IPS-NIHi11 (cell line): ENCODE data around the gene TTBK2.
A peak's percentile ranks its signal among the peaks of the same experiment; 100 is the strongest.
"Not testable (repeated sequence)": the region's sequence is repeated elsewhere in the genome, so short reads cannot be mapped to it uniquely, and the experiment has no call there.

Experiments used
- DNase-seq: peaks from one replicate; pipeline ENCODE4 v3.0.0; 2012; ENCODE audit warnings: mixed read lengths, low spot score

TTBK2 gene

DNA sequence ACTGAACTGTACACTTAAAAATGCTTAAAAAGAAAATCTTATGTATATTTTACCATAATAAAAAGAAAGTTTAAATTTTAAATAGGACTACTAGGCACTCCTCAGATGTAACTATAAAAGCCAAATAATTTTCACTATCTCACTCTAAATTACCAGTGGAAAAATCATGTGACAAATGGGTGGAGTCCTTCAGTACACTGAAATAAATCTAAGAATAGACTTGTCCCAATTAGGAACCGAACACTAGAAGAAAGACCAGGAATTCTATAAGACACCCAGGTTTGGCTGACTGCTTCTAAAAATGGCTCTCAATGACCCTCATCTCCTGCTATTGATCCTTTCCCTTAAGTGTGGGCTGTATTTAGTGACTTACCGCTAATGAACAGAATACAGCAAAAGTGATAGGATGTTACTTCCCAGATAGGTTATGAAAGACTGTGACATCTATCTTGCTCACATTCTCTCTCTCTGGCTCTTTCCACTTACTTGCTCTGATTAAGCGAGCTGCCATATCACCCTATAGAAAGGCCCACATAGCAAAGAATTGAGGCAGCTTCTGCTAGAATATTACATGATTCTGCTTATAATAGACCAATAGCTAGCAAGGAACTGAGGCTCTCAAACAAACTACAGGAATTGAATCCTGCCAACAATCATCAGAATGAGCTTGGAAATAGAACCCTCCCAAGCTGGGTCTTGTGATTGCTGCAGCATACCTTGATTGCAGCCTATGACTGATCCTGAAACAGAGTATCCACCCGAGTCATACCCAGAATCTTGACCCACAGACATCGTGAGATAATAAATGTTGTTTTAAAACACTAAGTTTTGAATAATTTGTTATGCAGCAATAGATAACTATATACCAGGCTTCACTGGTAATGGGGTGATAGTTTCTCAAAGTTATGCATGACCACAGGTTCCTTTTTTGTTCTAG lies 16.9 kb downstream of the TTBK2 start:
- no peak for DNase-seq

DNA sequence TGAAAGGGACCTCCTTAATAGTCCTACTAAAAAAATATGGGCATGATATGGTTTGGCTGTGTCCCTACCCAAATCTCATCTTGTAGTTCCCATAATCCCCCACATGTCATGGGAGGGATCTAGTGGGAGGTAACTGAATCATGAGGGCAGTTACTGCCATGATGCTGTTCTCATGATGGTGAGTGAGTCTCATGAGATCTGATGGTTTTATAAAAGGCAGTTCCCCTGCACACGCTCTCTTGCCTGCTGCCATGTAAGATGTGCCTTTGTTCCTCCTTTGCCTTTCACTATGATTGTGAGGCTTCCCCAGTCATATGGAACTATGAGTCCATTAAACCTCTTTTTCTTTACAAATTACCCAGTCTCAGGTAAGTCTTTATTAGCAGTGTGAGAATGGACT lies 26.7 kb downstream of the TTBK2 start:
- DNase-seq = not testable (repeated sequence)

DNA sequence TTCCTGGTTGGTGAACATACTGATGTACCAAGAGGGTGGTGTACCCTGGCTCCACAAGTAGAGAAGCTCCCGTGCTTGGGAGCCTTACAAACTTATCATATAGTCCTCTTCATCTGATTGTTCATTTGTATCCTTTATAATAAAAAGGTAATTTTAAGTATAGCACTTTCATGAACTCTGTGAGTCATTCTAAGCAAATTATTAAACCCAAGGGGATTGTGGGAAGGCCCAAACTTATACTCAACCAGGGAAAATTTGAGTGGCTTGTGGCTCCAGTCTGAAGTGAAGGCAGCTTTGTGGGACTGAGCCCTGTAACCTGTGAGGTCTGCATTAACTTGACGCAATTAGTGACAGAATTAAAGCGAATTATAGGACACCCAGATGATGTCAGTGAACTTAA lies 29.0 kb downstream of the TTBK2 start:
- no peak for DNase-seq

DNA sequence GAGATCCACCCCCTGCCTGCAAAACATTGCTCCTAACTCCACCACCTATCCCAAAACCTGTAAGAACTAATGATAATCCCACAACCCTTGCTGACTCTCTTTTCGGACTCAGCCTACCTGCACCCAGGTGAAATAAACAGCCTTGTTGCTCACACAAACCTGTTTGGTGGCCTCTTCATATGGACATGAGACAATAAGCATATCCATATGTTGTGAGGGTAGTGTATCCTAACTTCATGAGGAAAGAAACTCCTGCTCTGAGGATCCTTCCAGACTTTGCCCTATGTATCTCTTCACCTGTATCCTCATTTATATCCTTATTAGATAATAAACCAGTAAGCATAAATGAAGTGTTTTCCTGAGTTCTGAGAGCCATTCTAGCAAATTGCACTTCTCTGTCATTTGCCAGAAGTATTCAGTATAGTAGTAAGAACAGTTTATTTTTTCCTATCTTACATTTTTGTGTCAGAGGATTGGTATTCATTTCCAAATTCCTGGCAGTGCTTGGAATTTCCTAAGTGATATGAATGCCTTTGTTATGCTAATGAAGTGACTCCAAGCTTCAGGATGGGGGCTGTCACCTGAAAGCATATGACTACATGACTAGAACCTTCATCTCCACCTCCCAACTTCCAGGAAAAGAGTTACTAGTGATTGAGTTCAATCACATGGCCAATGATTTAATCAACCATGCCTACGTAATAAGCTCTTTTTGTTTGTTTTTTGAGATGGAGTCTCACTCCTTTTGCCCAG lies 30.2 kb downstream of the TTBK2 start:
- DNase-seq = peak; percentile 37

DNA sequence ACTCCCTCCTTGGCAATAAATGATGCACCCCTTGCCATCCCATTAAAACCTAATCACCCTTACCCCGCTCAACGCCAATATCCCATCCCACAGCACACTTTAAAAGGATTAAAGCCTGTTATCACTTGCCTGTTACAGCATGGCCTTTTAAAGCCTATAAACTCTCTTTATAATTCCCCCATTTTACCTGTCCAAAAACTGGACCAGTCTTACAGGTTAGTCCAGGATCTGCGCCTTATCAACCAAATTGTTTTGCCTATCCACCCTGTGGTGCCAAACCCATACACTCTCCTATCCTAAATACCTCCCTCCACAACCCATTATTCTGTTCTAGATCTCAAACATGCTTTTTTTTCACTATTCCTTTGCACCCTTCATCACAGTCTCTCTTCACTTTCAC lies 33.2 kb downstream of the TTBK2 start:
- not testable (repeated sequence) for DNase-seq

DNA sequence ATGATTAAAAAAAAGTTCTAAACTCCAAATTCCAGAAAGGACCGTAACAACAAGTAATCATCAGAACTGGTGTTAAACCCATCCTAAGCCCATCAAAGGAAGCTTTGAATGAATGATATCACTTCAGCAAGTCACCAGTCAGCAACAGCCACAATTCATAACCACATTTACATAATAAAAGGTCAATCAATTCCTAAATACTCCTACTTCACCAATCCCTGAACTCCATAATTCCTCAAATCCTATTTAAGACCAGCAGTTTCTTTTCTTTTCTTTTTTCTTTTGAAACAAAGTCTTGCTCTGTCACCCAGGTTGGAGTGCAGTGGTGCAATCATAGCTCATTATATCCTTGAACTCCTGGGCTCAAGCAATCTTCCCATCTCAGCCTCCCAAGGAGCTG lies 40.5 kb downstream of the TTBK2 start:
- DNase-seq = no peak

DNA sequence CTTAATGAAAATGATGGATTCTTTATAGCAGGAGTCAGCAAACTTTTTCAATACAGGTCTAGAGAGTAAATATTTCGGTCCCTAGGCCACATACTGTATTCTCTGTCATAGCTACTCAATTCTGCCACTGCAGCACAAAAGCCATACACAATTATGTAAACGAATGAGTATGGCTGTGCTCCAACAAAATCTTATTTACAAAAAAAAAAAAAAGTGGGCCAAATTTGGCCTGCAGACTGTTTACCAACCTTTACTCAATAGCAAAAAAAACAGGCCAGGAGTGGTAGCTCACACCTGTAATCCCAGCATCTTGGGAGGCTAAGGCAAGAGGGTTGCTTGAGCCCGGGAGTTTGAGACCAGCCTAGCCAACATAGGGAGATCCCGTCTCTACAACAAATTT lies 41.1 kb downstream of the TTBK2 start:
- DNase-seq = no peak

DNA sequence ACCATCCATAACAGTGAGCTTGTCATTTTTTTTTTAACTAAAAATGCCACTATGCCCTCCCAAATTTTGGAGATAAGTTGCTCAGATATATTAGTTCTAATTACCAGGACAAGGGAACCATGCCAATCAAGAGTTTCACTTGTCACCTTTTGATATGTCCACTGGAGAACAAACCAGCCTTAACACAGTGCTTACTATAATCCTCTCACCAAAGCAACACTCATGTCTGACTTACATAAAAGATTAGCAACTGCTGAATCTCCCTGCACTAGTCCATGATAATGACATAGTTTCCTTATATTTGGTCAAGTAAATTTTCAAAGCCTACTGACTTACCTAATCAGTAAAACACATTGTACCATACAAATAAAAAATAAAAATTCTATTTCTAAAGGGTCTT lies 44.4 kb downstream of the TTBK2 start:
- DNase-seq = no peak

DNA sequence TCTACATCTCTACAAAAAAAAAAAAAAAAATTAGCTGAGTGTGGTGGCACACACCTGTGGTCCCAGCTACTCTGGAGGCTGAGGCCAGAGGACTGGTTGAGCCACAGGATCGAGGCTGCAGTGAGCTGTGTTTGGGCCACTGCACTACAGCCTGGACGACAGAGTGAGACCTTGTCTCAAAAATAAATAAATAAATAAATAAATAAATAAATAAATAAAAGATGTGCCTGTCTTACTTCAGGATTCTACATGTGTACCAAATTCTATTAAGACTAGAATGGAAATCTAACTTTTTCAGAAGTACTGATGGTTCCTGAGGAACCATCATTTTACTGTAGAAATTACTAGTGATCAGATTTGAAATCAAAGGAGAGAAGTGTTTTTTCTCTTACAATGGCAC lies 51.9 kb downstream of the TTBK2 start:
- no peak for DNase-seq

DNA sequence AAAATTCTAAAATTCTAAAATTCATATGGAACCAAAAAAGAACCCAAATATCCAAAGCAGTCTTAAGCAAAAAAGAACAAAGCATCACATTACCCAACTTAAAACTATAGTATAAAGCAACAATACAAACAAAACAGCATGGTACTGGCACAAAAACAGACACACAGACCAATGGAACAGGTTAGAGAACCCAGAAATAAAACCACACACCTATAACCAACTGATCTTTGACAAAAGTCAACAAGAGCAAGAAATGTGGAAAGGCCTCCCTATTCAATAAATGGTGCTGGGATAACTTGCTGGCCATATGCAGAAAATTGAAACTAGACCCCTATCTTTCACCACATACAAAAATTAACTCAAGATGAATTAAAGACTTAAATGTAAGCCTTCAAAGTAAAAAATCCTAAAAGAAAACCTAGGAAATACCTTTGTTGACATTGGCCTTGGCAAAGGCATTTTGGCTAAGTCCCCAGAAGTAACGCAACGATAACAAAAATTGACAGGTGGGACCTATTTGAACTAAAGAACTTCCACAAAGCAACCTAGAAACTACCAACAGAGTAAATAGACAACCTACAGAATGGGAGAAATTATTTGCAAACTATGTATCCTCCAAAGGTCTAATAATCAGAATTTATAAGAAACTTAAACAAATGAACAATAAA lies 56.9 kb downstream of the TTBK2 start:
- DNase-seq = no peak

DNA sequence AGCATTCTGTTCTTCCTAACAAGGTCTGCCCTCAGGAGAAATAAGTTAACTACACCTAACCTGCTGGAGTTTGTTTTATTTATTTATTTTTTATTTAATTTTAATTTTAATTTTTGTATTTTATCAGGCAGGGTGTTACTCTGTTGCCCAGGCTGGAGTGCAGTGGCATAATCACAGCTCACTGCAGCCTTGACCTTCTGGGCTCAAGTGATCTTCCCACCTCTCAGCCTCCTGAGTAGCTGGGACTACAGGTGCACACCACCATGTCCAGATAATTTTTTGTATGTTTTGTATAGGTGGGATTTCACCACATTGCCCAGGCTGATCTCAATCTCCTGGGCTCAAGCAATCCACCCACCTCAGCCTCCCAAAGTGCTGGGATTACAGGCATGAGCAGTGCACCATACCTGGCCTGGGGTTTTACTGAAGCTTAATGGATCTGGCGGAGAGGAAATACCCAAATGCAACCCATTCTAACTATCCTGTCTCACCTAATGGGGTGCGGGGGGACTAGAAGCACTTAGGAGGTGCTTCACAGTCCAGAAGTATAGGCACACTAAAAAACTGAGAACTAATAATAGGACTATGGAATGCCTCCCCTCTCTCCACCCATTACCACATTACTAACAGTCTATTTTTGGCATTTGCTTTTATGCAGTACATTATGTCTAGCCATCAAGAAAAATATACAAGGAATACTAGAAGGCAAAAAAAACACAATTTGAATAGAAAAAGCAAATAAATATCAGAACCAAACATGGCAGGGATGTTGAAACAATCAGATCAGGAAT lies 61.4 kb downstream of the TTBK2 start:
- DNase-seq = no peak

DNA sequence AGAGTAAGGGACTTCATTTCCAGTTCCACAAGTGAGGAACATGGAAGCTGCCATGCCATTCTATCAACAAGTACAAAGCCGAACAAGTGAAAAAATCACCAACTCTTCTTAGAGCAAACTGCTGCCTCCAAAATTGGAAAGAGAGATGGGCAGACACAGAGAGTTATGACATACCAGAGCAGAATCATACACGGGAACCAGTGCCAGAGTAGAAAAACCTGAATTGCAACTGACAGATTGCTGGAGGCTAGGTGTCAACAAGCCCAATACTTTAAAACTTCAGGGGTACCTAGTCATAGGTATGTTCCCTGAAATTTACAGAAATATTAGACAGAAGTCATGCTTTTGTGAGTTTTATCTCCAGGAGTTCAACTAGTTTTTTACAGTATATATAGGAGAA lies 62.0 kb downstream of the TTBK2 start:
- no peak for DNase-seq

DNA sequence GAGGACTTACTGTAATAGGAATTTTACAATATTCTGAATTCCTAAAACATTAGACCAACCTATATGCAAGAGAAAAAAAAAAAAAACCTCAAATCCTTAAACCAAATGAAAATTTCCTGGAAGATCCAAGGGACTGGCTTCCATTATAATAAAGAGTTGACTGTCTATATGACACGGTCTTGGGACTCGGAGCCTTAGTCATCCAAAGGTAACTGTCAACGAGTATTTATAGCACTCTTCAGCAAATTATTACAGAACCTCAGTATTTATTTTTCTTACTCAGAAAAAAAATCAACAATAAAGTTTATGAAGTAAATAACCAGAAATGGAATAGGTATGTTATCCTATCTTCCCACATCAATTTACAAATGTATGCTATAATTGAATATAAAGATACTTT lies 66.0 kb downstream of the TTBK2 start:
- no peak for DNase-seq

DNA sequence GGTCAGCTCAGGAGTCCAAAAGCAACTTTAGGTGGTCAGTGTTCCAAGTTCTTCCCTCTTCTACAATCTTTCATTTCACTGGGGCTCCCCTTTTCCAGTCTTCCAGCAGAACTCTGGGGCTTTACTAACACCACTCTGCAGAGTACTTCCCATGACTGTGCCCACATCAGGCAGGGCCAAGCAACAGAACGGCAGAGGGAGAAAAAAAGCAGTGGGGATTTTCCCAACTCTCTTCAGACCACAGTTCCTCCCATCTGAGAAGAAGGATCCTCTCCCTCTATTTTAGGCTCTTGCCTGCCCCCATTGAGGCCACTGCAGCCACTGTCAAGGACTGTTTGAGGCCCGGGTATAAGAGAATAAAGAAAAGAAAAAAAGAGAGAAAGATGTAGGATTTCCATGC lies 70.7 kb downstream of the TTBK2 start:
- DNase-seq = no peak

DNA sequence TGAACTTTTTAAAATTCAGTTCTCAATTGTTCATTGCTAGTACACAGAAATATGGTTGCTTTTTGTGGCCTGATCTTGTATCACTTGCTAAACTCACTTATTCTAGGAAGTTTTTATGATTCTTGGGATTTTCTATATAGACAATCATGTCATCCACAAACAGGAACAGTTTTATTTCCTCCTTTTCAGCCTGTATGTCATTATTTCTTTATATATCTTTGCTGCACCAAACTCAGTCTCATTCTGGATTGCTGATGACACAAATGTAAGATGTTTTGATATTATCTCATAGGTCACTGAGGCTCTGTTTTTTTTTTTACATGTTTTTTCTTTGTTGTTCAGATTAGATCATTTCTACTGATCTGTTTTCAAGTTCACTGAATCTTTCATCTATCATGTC lies 71.7 kb downstream of the TTBK2 start:
- no peak for DNase-seq

DNA sequence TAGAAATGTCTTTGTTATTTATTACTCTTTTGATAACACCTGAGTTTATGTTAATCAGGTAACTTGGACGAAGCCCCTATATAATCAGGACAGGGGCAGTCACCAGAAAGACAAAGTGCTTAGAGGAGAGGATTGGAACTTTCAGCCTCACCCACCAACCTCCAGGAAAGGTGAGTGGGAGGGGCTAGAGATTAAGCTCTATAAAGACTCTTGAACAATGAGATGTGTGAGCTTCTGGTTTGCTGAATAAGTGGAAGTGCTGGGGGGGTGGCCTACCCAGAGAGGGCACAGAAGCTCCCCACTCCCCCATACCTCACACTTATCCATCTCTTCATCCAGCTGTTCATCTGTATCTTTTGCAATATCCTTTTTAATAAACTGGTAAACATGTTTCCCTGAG lies 73.9 kb downstream of the TTBK2 start:
- peak; percentile 10 for DNase-seq

DNA sequence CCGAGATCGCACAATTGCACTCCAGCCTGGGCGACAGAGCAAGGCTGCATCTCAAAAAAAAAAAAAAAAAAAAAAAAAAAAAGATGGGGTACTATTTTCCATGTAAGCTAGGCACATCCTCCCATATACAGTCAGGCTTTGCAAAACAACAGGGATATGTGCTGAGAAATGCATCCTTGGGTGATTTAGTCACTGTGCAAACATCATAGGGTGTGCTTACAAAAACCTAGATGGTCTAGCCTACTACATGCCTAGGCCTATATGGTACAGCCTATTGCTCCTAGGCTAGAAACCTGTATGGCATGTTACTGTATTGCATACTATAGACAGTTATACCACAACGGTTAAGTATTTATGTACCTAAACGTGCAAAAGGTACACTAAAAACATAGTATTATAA lies 75.0 kb downstream of the TTBK2 start:
- no peak for DNase-seq

DNA sequence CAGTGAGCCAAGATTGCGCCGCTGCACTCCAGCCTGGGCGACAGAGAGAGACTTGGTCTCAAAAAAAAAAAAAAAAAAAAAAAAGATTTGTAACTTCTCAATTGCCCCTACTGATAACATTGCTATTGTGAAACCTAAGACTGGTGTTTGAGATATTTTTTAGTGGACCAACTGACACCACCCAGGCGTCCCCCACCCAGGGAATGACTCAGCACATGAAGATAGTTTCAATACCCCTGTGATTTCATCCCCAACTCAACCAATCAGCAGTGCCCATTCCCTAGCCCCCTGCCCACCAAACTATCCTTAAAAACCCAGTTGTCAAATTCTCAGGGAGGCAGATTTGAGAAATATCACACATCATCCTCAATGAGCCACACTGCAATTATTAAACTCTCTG lies 76.9 kb downstream of the TTBK2 start:
- no peak for DNase-seq

DNA sequence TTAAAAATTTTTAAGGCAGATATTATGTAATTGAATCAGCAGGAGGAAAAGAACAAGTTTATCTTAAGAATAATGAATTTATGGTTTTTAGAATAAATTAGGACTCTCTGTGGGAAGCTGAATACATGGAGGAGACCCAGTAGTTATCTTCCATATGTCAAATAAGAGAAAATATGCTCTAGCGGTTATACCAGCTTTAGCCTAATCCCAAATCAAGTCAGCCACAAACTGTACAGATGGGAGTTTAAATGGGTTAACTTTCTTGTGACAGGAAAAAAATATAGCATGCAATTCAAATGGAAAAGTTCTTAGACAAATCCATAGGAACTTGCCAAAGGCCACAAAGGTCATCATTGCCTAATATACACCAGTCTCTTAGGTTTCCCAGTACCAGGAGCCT lies 84.3 kb downstream of the TTBK2 start:
- no peak for DNase-seq

DNA sequence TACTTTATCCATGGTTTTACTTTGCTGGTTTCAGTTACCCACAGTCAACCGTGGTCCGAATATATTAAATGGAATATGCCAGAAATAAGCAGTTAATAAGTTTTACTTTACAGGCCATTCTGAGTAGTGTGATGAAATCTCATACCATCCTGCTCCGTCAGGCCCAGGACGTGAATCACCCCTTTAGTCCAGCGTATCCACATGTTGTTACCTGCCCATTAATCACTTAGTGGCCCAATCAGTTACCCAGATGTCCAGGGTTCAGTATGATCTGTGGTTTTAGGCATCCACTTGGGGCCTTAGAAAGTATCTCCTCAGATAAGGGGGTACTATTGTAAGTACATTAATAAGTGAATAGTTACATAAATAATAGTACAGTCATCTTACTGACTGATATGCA lies 88.0 kb downstream of the TTBK2 start:
- no peak for DNase-seq

DNA sequence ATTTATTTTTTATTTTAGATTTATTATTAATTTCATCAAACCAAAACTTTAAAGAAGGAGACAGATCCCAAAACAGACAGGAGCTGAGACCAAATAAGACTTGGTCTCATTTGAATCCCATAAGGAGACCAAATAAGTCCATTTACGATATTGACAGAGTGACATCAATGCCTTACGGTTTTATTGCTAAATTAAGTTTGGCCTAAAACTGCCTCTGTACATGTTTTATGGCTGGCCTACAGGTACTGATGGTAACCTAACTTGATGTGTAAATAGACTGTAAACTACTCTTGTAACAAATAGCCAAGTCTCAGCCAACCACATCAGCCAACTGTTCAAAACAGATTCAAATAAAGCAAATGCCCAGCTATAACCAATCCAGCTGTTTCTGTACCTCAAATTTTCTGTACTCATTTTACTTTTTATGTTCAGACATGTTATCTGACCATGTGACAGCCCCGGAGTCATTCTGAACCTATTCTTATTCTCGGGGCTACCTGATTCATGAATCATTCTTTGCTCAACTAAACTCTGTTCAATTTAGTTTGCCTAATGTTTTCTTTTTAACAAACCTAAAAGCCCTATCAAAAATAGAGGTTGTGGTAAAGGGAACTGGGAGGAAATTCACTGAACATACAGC lies 94.2 kb downstream of the TTBK2 start:
- no peak for DNase-seq

DNA sequence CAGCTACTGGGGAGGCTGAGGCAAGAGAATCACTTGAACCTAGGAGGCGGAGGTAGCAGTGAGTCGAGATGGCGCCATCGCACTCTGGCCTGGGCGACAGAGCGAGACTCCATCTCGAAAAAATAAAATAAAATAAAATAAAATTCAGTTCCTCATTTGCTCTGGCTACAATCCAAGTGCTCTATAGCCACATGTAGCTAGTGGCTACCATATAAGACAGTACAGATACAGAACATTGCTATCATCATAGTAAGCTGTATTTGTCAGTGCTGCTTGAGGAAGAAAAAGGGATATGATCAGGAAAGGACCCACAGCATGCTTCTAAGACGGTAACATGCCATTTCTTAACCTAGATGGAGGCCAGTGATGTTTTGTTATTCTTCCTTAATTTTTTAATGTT lies 95.0 kb downstream of the TTBK2 start:
- DNase-seq = no peak
